Activated CD4-positive, alpha-beta T cell treated with anti-CD3 and anti-CD28 coated beads, Interleukin-2, amount 50 U/mL, for 24 hours (primary cell): ENCODE measurements around the gene PLPP3.

ENCODE experiments used
- DNase-seq, 2 donors: peaks; one replicate each; pipeline ENCODE4 v3.0.0-alpha.2; 2020; ENCODE audit warnings: low read depth in 1 of 2, low spot score in 1 of 2

The PLPP3 gene

DNA sequence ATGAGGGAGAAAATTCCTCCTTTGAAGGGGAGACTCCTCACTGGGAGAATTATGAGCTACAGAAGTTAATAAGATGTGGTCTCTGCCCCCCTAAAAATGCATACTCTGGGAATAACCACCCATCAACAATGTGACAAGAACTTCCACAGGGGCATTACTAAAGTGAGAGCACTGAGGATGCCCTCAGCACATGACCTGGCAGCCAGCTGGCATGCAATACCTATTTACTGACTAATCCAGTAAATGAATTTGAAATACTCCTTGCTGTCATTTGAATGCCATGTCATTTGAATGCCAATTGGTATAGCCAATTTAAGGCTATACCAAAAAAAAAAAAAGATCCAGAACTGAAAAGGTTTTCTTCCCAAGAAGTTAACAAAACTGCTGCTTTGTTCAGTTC is 30.8 kb downstream of the PLPP3 start:
- DNase-seq: no peak

DNA sequence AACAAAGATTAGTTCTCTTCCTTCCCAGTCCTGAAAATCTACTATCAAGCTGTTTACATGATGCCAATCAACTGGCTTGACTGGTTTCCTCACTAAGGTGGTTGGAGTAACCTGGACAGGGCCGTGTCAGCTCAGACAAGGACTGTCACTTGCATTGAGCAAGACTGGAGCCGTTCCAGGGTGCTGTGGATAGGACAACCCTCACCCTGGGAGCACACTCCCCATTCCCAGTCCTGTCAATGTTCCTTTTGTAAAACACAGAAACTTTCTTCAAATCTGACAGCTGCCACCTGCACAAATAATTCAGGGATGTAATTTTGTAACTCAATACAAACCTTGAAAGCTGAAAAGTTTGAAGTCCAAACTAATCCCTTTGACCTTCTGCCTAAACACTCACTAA is 31.4 kb downstream of the PLPP3 start:
- DNase-seq: no peak

DNA sequence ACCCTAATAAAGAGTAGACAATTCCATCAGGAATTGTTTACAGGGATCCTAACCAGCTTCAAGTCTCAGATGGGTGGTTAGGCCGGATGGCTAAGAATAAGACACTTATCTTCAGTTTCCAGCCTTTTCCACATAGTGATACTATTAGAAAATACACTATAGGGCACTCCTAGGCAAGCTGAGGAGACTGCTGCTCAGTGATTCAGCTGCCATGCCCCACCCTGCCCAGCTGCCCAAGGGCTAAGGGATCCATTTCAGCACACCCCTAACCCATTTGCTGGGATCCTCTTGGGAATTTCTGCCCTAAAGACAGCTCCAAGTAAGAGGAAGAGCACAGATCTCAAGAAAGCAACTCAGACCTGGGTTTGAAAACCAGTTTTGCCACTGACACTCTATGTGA is 31.9 kb downstream of the PLPP3 start:
- DNase-seq: no peak

DNA sequence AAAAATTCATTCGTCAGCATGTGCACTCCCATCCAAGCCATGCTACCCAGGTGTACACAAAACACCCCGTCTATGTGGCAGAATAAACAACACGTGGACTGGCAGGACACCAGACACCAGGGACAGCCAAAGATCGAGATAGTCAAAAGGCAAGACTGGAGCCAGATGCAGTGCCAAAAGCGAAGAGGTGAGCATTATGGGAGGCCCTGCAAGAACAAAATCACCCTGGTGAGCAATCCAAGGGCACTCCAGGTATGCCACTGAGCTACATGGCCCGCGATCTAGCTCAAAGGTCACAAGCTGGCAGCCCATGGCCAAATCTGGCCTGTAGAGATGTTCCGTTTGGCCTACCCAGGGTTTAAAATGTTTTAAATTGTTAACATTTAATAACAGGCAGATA is 33.7 kb downstream of the PLPP3 start:
- no peak for DNase-seq

DNA sequence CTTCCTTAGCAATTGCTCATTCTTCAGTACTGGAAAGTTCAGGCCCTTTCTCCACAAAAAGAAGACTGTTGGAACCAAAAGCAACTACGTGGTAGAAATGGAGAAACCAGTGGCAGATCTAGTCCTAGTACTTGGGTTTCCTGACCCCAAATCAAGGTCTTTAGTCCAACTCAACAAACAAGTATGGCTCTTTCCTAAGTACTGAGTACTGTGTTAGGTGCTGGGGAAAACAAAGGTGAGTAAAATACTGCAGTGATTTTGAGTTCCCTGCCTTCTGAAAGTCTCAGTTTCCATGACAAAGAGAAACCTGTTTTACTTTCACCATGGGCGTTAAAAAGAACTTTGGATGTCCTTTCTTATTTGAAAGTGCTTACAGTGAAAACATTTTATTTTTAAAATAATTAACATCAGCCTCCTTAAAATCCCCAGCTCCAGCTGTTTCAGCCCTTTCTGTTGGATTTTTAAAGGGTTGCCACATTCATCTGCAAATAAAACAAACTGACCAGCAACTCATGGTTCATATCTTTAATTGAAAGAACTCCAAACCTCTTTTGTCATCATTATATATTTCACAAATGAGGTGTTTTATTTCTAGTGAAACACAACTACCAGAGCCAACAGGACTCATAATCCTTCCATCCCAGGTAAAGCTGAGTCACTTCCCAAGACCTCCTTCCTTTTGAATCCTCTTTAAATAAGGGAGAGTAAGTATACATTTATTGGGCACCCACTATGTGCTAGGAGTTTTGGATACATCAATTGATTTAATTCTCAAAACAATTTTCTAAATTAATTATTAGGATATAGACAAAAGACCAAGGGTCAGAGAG is 35.4 kb downstream of the PLPP3 start:
- DNase-seq: no peak

DNA sequence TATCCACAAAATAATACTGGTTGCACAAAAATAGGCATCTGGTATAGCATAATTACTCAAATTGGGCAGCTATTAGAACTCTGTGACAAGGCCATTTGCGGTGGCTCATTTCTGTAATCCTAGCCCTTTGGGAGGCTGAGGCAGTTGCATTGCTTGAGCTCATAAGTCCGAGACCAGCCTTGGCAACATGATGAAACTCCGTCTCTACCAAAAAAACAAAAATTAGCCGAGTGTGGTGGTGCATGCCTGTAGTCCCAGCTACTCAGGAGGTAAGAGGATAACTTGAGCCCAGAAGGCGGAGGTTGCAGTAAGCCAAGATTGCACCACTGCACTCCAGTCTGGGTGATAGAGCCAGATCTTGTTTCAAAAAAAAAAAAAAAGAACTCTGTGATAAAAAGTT is 36.7 kb downstream of the PLPP3 start:
- DNase-seq: no peak

DNA sequence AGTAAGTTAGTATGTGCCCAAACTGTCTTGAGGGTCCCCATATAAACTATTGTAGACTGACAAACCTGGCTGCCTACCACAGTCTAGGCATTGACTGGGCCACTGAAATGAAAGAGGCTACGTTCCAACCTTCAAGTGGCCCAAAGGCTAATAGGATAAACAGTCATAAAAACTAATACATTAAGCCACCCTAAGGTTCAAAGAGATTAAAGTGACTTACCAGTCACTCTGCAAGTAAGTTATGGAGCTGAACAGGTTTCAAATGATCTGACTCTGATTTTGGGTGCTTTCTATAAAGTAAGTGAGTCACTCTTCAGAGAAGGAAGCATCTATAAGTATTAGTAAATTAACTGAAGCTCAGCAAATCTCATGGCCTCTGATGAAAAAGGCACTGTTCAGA is 38.0 kb downstream of the PLPP3 start:
- DNase-seq: no peak

DNA sequence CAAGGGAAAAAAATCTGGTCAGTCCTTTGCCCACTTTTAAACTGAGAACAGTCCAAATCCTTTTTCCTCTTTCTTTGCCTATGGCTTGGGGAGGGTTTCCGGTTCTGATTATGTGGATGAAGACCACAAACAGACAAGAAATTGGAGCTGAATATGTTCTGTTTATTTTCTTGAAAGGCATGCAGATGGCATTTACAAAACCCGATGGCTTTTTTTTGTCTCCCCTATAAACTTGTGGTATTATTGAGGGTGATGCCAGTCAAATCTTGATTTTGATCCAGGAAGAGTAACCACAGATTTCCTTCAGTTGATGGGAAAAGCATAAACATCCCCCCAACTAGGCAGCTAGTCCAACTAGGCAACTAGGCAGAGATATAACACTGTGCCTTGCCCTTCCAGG is 38.9 kb downstream of the PLPP3 start:
- DNase-seq: no peak

DNA sequence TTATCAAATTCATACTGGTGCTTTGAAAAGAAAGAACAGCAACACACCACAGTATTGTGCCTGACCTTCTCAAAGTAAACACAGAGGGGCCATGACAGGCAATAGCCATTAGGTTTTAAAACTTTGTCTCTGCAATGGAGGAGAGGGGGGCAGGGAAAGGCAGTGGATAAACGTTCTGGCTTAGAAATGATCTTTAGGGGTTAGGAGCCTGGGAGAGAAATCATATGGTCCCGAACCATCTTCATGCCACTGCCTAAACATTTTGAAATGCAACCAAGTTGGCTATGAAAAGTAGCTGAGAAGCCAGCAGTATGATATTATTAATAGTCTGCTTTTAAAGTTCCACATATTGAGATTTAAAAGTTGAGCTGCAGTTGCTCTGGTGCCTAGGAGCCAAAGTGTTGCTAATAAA is 39.8 kb downstream of the PLPP3 start:
- no peak for DNase-seq

DNA sequence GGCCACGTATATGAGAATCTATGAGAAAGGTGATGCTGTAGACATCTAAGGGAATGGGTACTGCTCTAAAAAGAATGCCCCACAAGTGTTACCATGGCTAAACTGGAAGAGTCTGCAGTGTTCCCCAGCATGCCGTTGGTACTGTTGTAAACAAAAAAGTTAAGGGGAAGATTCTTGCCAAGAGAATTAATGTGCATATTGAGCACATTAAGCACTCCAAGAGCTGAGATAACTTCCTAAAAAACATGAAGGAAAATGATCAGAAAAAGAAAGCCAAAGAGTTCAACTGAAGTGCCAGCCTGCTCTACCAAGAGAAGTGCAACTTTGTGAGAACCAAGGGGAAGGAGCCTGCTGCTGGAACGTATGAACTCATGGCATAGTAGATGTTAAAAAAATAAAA is 40.8 kb downstream of the PLPP3 start:
- DNase-seq: no peak

DNA sequence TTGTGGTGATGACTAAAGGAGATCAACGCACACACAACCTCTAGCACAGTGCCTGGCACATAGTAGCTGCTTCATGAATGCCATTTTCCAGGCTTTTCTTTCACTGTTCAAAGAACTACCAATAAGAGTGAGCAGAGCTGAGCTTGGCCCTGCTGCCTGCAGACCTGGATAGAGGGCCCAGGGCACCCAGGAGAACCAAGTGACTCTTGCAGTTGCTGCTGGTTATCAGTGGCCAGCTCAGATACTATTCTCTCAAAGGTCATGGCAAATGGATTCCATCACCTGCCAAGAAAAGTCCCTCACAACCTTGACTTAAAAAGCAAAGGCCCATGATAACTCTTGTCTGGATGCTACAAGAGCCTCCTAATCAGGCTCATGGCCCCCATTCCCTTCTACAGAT is 41.7 kb downstream of the PLPP3 start:
- DNase-seq: no peak

DNA sequence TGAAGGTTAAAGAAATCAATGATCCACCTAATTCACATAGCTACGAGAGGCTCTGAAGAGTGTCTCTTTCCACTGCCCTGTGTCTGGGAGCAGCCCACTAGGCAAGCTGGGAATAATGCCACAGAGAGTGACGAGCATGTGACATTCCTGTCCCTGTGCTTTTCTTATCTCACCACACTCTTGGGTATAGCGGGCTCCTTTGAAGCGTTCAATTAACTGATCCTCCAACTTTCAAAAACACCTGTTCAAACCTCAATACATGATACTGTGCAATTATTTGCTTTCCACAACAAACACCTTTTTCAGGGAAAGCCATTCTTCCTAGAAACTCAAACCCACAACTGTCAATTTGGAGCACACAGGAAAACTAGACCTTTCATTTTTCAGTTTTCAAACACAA is 43.4 kb downstream of the PLPP3 start:
- no peak for DNase-seq

DNA sequence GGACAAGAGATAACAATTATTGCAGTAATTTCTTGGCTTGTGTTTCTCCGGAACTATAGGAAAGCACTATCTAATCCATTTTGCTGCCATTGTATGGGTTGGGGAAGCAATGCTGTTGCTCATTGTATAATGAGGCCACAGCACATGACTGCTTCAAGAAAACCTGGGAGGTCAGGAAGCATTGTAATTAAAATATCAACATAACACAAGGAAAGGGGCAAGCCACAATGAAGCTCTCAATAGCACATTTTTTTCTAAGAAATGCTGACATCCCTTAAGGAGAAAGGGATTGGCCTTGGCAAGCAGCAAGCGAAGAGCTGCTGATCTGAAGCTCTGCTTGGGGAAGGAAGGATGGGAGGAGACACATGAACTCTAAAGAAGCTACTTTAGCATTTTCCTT is 44.0 kb downstream of the PLPP3 start:
- no peak for DNase-seq

DNA sequence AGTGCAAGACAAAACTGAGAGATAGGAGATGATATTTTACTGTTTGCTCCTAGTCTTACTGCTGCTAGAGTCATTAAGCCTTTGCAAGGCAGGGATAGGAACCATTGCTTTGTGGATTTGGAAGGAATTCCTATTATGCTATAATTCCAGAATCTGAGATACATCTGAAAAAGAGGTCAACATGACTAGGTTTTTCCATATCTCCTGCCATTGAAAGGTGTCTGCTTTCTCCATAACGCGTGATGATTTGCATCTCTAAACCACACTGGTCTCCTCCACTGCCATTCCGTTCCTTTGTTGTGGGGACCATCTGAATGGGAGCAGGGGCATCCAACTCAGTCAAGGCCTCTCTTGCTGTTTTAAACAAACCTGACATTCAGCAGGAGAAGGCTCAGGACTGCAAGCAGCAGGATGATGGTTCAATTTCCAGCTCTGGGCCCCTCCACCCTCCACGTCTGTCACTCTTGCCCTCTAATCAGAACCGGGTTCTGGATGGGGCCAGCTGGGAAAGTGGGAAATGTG is 45.2 kb downstream of the PLPP3 start:
- DNase-seq: no peak

DNA sequence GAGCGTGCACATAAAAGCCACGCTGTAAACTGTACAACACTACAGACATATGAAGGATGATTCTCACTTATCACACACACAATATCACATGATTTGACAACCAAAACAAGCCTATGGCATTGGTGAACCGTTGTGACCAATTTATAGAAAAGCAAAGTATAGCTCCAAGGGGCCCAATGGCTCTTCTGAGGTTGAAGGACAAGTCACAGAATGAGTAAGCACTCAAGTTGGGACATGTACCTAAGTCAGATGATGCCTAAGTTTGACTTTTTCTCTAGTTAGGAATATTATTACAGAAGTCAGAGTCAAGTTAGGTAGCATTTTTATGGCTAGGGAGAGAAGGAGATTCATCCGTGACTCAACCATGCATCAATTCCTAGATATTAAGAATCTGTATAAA is 45.7 kb downstream of the PLPP3 start:
- DNase-seq: no peak

DNA sequence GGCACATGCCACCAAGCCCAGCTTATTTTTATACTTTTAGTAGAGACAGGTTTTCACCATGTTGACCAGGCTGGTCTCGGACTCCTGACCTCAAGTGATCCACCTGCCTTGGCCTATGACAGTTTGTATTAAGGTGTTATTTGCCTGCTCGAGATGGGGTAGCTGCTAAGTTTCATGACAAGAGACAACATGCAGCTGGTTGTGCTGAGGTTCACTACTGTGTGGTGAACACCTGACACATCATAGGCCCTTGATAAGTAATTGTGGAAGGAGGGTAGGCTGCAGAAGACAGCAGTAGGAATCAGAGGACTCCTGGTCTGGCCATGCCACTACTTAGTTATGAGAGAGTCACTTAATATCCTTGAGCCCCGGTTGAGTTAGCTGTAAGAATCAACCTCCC is 46.2 kb downstream of the PLPP3 start:
- DNase-seq: no peak

DNA sequence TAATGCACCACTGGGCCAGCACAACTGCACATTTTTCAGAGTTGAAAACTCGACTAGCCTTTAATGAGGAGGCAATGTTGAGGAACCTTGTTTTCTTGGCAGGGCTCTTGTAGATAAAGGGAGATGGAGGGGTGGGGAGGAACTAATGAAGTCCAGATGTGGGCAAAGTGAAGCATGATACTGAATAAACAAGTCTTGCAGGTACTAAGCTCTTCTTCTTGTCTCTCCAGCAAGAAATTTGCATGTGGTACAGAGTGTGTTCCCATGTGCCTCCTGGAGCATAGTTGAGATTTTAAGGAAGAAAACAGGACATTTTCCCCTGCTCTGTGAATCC is 47.0 kb downstream of the PLPP3 start:
- no peak for DNase-seq

DNA sequence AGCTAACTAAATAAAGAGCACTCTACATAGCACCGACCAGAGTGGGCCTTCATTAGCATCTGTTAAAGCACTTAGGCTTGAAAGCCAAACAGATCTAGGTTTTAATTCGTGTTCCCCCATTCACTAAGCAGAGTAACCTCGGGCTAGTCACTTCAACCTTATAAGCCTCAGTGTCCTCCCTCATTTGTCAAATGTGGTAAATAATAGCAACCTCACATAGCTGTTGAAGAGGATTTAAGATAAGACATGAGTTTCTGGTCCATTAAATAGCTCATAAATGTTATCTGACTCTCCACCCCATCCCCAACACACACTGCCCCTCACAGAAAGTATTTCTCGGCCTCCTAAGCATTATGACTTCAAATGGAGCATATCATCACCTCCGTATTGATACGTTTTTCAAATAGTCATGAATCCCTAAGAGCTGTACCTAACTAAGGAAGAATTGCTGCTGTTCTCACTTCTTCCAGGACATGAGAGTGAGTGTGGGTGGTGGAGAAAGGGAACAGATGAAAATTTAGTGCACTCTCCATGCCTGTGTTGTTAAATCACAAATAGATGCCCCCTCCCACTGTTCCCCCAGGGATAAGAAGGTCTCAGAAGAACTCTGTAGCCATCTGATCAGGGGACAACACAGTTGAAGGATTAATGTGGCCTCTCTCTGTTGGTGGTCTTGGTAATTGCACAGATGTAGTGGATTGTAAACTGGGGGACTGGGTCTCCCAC is 47.6 kb downstream of the PLPP3 start:
- DNase-seq: no peak

DNA sequence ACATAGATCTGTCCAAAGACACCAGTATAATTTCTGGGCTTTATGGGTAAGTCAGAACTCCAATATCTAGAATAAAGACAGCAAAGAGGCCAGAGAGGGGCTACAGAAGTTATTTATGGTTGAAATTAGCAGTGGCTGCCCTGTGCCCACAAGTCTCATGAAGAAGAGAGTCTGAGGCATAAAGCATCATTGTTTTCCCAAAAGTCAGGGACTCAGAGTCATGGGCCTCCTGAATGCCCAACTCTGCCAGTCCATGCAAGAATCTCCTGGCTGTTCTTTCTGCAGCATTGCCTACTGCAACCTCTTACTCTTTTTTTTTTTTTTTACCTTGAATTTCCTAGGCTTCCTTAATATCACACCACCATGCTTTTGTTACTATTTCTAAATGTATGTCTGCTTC is 49.6 kb downstream of the PLPP3 start:
- DNase-seq: no peak

DNA sequence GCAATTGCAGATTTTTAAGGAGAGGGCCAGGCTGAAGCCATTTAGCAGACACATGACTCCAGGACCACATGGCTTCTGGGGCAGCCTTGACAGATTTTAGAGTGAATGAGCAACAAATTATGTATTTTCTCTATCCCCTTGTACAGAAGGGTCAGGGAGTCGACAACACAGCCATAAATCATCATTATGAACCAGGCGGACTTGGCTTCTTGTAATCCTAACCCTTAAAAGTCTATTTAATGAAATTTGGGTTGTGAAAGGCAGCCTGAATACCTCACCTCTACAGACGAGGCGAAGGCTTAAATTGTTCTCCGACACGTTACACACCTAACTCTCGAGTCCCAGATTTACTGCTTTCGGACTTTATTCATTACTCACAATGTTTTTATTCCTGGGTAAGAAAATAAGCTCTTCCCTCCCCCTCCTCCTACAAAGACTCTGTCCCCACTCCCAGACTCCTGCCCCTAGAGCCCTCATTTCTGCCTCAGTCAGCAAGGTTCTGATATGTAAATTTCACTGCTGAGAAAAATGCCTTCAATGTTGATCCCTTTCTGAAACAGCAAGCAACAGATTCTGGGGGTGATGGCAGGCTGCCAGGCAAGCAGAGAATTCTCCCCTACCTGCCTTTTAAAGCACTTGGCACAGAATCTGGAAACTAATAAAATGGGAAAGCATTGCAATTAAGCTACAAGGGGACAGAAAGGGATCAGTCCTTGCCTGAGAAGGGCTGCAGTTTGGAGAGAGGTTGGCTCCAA is 51.6 kb downstream of the PLPP3 start:
- DNase-seq: no peak

DNA sequence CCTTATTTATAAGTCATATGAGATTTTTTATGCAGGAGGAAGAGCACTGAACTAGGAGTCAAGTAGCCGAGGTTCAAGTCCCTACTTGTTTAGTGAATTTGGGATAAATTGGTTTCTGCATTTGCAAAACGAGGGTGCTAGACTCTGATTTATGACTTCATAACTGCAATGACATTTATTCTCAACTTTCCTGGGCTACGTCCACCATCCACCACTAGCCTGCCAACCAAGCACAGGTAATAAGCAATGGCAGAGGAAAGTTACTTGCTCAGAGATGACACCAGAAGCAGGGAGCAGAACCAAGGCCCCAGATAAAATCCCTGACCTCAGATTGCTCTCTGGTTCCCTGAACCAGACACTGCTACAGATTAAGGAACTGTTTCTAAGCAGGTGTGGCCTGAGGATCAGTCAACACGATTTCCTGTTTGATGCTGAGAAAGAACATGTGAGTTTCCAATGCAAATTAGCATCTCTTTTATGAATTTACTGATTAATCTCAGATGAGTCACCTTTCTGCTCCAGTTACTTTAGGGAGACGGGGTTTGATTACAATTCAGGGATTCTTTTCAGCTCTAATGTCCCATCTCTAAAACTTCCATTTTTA is 52.7 kb downstream of the PLPP3 start:
- DNase-seq: no peak
